SH-SY5Y (cell line): ENCODE measurements around the gene TEAD1.

ENCODE experiments used
- GATA2 ChIP-seq: IDR thresholded peaks from 2 replicates; pipeline ENCODE4 v1.6.1; 2011; ENCODE audit warnings: mild to moderate bottlenecking, low read depth, low read length
- GATA3 ChIP-seq: IDR thresholded peaks from 2 replicates; pipeline ENCODE4 v1.6.1; 2011; ENCODE audit warnings: low read depth, mild to moderate bottlenecking, low read length, moderate library complexity

DNA sequence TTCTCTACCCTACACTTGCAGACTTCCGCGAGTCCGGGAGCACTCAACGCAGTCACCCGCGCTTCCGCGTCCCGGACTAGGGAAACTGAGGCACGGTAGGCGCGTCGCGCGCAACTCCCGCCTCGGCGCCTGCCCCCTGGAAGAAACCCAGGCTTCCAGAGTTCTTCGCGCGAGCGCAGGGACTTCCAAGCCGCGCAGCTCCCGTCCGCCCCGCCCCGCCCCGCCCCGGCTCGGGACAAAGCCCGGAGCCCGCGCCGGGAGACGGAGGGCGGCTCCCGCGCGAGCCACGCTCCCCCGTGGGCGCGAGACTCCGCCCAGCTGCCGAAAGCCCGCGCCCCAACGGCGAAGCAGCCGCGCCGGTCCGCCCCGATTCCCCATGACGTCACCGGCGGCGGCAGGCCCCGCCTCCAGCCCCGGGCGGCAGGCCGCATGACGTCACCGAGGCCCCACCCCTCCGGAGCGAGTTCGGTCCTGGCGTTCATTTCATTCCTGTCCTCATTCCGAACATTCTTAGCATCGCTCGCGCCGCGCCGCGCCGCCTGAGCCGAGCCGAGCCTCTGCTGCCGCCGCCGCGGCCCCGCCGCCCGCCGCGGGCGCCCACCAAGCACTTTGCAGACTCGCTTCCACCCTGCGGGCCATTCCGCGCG is at the start of gene TEAD1:
- TF ChIP-seq GATA3 (no peak), GATA2 (no peak)
